Ishikawa (cell line): ENCODE measurements around the gene VASN.

Experiments used
- CEBPB ChIP-seq: IDR thresholded peaks from 2 replicates; pipeline ENCODE4 v1.6.1; 2012
- TAF1 ChIP-seq: IDR thresholded peaks from 2 replicates; pipeline ENCODE4 v1.6.1; 2012; ENCODE audit warnings: low read depth, mild to moderate bottlenecking
- TEAD4 ChIP-seq: IDR thresholded peaks from 2 replicates; pipeline ENCODE4 v1.6.1; 2012

DNA sequence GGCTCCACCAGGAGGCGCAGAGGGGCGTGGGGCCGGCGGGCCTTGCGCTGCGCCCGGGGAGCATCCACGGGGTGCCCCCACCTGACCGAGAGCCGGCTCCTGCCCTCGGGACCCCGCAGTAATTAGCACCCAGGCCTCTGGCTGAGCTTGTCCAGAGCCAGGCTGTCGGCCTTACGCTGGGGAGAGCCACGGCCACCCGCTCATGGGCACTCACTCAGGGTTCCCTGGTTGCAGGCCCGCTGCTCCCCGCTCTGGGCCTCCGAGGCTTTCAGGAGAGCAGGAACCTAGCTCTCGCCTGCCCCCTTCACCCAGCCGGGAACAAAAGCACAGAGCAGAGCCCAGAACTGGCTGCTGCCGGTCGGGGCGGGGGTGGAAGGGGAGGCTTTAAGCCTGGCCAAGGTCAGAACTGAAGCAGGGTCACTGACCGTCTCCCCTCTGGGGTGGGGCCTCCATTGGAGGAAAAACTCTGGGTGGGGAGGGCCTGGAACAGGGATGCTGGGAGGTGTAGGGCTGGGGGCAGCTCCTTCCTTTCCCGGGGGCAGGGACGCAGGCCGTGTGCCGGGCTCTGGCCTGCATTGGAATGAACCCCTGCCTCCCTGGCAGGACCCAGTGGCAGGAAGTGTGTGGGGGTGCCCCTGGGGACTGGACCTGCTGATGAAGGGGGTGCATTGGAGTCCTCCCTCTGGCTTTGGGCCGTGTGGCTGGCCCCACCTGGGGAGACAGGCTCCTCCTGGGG lies 43.4 kb upstream of the VASN start:
- TF ChIP-seq CEBPB (no peak), TAF1 (no peak), TEAD4 (no peak)
